ENCODE measurements around the gene OTOP2. TPM values are rescaled to one million over a fixed set of nuclear protein-coding genes. Genes with fewer than 3 reads are reported as not detected.

The OTOP2 gene
- total RNA-seq, 2 experiments from 2014 or later, result not detected

DNA sequence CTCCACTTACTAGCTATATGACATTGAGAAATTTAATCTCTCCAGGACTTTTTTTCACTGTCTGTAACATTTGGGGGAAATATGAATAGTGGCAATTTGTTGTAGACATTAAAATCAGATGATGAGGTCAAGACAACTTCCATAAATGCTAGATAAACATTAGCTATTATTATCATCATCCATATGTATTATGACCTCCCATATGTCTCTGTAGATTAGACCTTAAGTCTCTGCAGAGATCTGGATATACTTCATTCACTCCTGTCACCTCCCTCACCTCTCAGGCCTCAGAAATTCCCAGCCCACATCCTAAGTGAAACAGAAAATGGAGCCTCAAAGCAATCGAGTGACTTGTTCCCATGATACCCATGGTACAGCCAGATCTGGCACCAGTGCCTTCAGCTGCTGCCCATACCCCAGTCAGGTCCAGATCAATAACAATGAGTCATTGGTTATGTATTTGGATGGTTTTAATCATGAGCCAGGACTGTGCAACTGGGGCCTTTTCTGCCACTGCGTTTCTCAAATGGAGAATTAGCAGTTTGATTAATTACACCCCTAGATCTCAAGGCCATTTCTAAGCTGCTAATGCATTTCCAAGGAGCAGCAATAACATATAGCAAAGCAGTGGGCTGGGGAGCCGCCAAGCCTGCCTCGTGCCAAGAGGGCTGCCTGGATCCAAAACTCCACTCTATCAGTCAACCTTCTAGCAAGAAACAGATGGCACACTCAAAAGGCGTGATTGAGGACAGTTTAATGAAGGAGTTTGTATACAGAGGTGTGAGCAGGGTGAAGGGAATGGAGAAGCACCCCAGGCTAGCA, 48.7 kb upstream of the OTOP2 start:
- Histone ChIP-seq H3K4me3 (ENCODE audit: low read depth, low read length, poor library complexity, severe bottlenecking) (no peak overlapping the region), H3K36me3 (ENCODE audit: insufficient read depth, low read length) (no peaks in the 10 kb centered on the region), H2AFZ (ENCODE audit: low read length) (no peak overlapping the region), H3K27ac (ENCODE audit: low read depth, low read length, poor library complexity, severe bottlenecking) (no peak overlapping the region), H3K9me3 (ENCODE audit: low read length) (no peaks in the 10 kb centered on the region), H3K79me2 (ENCODE audit: insufficient read depth, low read depth, low read length) (no peaks in the 10 kb centered on the region), H3K4me2 (ENCODE audit: low read length) (no peak overlapping the region), H3K4me1 (ENCODE audit: insufficient read depth, low read length, poor library complexity, severe bottlenecking) (peaks cover 24% of the 10 kb centered on the region), H3K9me2 (ENCODE audit: insufficient read depth, low read length) (no peaks in the 10 kb centered on the region), H4K20me1 (ENCODE audit: insufficient read depth, low read length) (no peaks in the 10 kb centered on the region)
- ChIA-PET POLR2A (interaction anchor here (0.9 to 1.2 kb wide), 4 partner anchors 13 to 185 kb away, joined by 3 to 6 read pairs (median 3); no protein-coding TSS in a partner anchor), CTCF (ENCODE audit: unreplicated experiment) (interaction anchor here (0.6 kb wide), 1 partner anchor 86 kb away, joined by 4 read pairs; no protein-coding TSS in a partner anchor)
- intact Hi-C loops (cut with micrococcal nuclease; ENCODE audit: unreplicated experiment), result no loop called here
- TF ChIP-seq, protein P1, sequence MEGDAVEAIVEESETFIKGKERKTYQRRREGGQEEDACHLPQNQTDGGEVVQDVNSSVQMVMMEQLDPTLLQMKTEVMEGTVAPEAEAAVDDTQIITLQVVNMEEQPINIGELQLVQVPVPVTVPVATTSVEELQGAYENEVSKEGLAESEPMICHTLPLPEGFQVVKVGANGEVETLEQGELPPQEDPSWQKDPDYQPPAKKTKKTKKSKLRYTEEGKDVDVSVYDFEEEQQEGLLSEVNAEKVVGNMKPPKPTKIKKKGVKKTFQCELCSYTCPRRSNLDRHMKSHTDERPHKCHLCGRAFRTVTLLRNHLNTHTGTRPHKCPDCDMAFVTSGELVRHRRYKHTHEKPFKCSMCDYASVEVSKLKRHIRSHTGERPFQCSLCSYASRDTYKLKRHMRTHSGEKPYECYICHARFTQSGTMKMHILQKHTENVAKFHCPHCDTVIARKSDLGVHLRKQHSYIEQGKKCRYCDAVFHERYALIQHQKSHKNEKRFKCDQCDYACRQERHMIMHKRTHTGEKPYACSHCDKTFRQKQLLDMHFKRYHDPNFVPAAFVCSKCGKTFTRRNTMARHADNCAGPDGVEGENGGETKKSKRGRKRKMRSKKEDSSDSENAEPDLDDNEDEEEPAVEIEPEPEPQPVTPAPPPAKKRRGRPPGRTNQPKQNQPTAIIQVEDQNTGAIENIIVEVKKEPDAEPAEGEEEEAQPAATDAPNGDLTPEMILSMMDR (conservative IDR thresholded peaks at IDR 0.05; ENCODE audit: low read length), result no peak
- no peak for TF ChIP-seq EZH2phosphoT487 (IDR thresholded peaks at IDR 0.05; ENCODE audit: borderline replicate concordance, low read depth, low read length)
- DNase-seq (ENCODE audit: low spot score), result no peak
- BruUV-seq (replicated peaks), result no TSS peak

DNA sequence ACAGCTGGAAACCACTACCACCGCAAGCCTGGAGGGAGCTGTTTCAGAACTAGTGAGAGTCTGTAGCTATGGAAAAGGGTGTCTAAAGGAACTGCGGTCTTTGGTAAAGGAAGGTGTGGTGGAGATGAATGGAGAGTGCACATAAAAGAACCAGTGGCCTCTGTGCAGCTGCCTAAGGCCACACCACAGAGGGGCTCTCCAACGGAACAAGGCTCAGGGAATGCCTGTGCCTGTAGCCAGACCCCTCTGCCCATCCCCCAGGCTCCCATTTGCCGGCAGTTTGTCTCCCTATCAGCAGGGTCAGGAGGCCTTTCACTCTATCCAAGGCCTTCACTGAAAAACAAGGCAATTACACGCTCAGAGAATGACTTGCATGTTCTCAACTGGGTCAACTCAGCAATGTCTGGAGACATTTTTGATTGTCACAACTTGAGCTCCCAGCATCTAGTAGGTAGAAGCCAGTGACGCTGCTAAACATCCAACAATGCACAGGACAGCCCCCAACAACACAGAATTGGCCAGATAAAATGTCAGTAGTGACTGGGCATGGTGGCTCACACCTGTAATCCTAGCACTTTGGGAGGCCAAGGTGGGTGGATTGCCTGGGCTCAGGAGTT, 48.0 kb upstream of the OTOP2 start:
- CTCF ChIA-PET (ENCODE audit: unreplicated experiment), result no interaction called here
- no peaks in the 10 kb centered on the region for H3K79me2 ChIP-seq (ENCODE audit: insufficient read depth, low read depth, low read length)
- H3K4me2 ChIP-seq (ENCODE audit: low read length), result no peak overlapping the region
- H3K27ac ChIP-seq (ENCODE audit: low read depth, low read length, poor library complexity, severe bottlenecking), result no peak overlapping the region
- H3K4me3 ChIP-seq (ENCODE audit: low read depth, low read length, poor library complexity, severe bottlenecking), result no peak overlapping the region
- no peaks in the 10 kb centered on the region for H4K20me1 ChIP-seq (ENCODE audit: insufficient read depth, low read length)
- no peaks in the 10 kb centered on the region for H3K9me2 ChIP-seq (ENCODE audit: insufficient read depth, low read length)
- POLR2A ChIA-PET, result no interaction called here
- H3K36me3 ChIP-seq (ENCODE audit: insufficient read depth, low read length), result no peaks in the 10 kb centered on the region
- no peaks in the 10 kb centered on the region for H3K9me3 ChIP-seq (ENCODE audit: low read length)
- BruUV-seq (replicated peaks), result no TSS peak
- no peak for TF ChIP-seq EZH2phosphoT487 (IDR thresholded peaks at IDR 0.05; ENCODE audit: borderline replicate concordance, low read depth, low read length)
- TF ChIP-seq, protein P1 (conservative IDR thresholded peaks at IDR 0.05; ENCODE audit: low read length), result no peak
- no peak overlapping the region for H2AFZ ChIP-seq (ENCODE audit: low read length)
- intact Hi-C loops (cut with micrococcal nuclease; ENCODE audit: unreplicated experiment), result no loop called here
- no peak for DNase-seq (ENCODE audit: low spot score)
- H3K4me1 ChIP-seq (ENCODE audit: insufficient read depth, low read length, poor library complexity, severe bottlenecking), result peaks cover 23% of the 10 kb centered on the region
